ENCODE measurements around the gene ANAPC4. TPM values are rescaled to one million over a fixed set of nuclear protein-coding genes. Genes with fewer than 3 reads are reported as not detected.

ANAPC4 gene
- total RNA-seq, 1 experiment from 2014 or later: 75.7 TPM

- Histone ChIP-seq H3K79me2 (ENCODE audit: low read length) (peaks cover 13% of the 10 kb centered on the region), H3K4me2 (ENCODE audit: low read depth, low read length, poor library complexity, severe bottlenecking) (no peak overlapping the region), H3K27ac (ENCODE audit: low read length) (no peak overlapping the region), H3K4me1 (ENCODE audit: low read length) (no peaks in the 10 kb centered on the region), H2AFZ (ENCODE audit: low read length) (no peak overlapping the region), H3K9me3 (ENCODE audit: low read length) (no peaks in the 10 kb centered on the region), H3K9ac (ENCODE audit: low read length) (no peak overlapping the region), H4K20me1 (ENCODE audit: insufficient read depth, low read depth, low read length) (no peaks in the 10 kb centered on the region), H3K36me3 (ENCODE audit: insufficient read depth, low read length) (peaks cover 8% of the 10 kb centered on the region), H3K9me2 (replicated peaks; ENCODE audit: insufficient read depth, low read length) (no peaks in the 10 kb centered on the region), H3K27me3 (ENCODE audit: low read length) (no peaks in the 10 kb centered on the region), H3K4me3 (ENCODE audit: low read length) (no peak overlapping the region)
- DNase-seq: no peak
Measured at GRCh38 chr4:25347473-25347872, 29.6 kb upstream of the ANAPC4 start.

- Histone ChIP-seq H3K4me2 (ENCODE audit: low read depth, low read length, poor library complexity, severe bottlenecking) (no peak overlapping the region), H3K27me3 (ENCODE audit: low read length) (no peaks in the 10 kb centered on the region), H3K9me3 (ENCODE audit: low read length) (no peaks in the 10 kb centered on the region), H3K9me2 (replicated peaks; ENCODE audit: insufficient read depth, low read length) (no peaks in the 10 kb centered on the region), H3K36me3 (ENCODE audit: insufficient read depth, low read length) (peaks cover 8% of the 10 kb centered on the region), H3K4me1 (ENCODE audit: low read length) (no peaks in the 10 kb centered on the region), H3K27ac (ENCODE audit: low read length) (no peak overlapping the region), H4K20me1 (ENCODE audit: insufficient read depth, low read depth, low read length) (no peaks in the 10 kb centered on the region), H3K9ac (ENCODE audit: low read length) (no peak overlapping the region), H2AFZ (ENCODE audit: low read length) (no peak overlapping the region), H3K4me3 (ENCODE audit: low read length) (no peak overlapping the region), H3K79me2 (ENCODE audit: low read length) (peaks cover 10% of the 10 kb centered on the region)
- no peak for DNase-seq
Measured at GRCh38 chr4:25347971-25348370, 29.1 kb upstream of the ANAPC4 start.

- Histone ChIP-seq H3K4me3 (ENCODE audit: low read length) (no peak overlapping the region), H3K36me3 (ENCODE audit: insufficient read depth, low read length) (no peaks in the 10 kb centered on the region), H3K4me1 (ENCODE audit: low read length) (no peaks in the 10 kb centered on the region), H2AFZ (ENCODE audit: low read length) (no peak overlapping the region), H3K27ac (ENCODE audit: low read length) (no peak overlapping the region), H3K9me2 (replicated peaks; ENCODE audit: insufficient read depth, low read length) (no peaks in the 10 kb centered on the region), H3K9ac (ENCODE audit: low read length) (no peak overlapping the region), H3K79me2 (ENCODE audit: low read length) (no peaks in the 10 kb centered on the region), H3K4me2 (ENCODE audit: low read depth, low read length, poor library complexity, severe bottlenecking) (no peak overlapping the region), H4K20me1 (ENCODE audit: insufficient read depth, low read depth, low read length) (no peaks in the 10 kb centered on the region), H3K27me3 (ENCODE audit: low read length) (no peaks in the 10 kb centered on the region), H3K9me3 (ENCODE audit: low read length) (no peaks in the 10 kb centered on the region)
- no peak for DNase-seq
Measured at GRCh38 chr4:25350561-25350960, 26.5 kb upstream of the ANAPC4 start.

GRCh38 chr4:25351777-25352416 lies 25.2 kb upstream of the ANAPC4 start:
- Histone ChIP-seq H3K27me3 (ENCODE audit: low read length) (no peaks in the 10 kb centered on the region), H3K4me3 (ENCODE audit: low read length) (no peak overlapping the region), H3K9me3 (ENCODE audit: low read length) (no peaks in the 10 kb centered on the region), H3K4me2 (ENCODE audit: low read depth, low read length, poor library complexity, severe bottlenecking) (no peak overlapping the region), H3K4me1 (ENCODE audit: low read length) (no peaks in the 10 kb centered on the region), H3K9me2 (replicated peaks; ENCODE audit: insufficient read depth, low read length) (no peaks in the 10 kb centered on the region), H4K20me1 (ENCODE audit: insufficient read depth, low read depth, low read length) (no peaks in the 10 kb centered on the region), H2AFZ (ENCODE audit: low read length) (no peak overlapping the region), H3K9ac (ENCODE audit: low read length) (no peak overlapping the region), H3K27ac (ENCODE audit: low read length) (no peak overlapping the region), H3K79me2 (ENCODE audit: low read length) (no peaks in the 10 kb centered on the region), H3K36me3 (ENCODE audit: insufficient read depth, low read length) (no peaks in the 10 kb centered on the region)
- DNase-seq: no peak

GRCh38 chr4:25356068-25356467 lies 21.0 kb upstream of the ANAPC4 start:
- Histone ChIP-seq H4K20me1 (ENCODE audit: insufficient read depth, low read depth, low read length) (no peaks in the 10 kb centered on the region), H2AFZ (ENCODE audit: low read length) (no peak overlapping the region), H3K4me3 (ENCODE audit: low read length) (no peak overlapping the region), H3K4me2 (ENCODE audit: low read depth, low read length, poor library complexity, severe bottlenecking) (no peak overlapping the region), H3K36me3 (ENCODE audit: insufficient read depth, low read length) (no peaks in the 10 kb centered on the region), H3K4me1 (ENCODE audit: low read length) (no peaks in the 10 kb centered on the region), H3K9ac (ENCODE audit: low read length) (no peak overlapping the region), H3K27me3 (ENCODE audit: low read length) (no peaks in the 10 kb centered on the region), H3K9me3 (ENCODE audit: low read length) (no peaks in the 10 kb centered on the region), H3K9me2 (replicated peaks; ENCODE audit: insufficient read depth, low read length) (no peaks in the 10 kb centered on the region), H3K27ac (ENCODE audit: low read length) (no peak overlapping the region), H3K79me2 (ENCODE audit: low read length) (no peaks in the 10 kb centered on the region)
- no peak for DNase-seq

GRCh38 chr4:25358515-25359275 lies 18.4 kb upstream of the ANAPC4 start:
- no peak for DNase-seq
- Histone ChIP-seq H2AFZ (ENCODE audit: low read length) (no peak overlapping the region), H3K9me2 (replicated peaks; ENCODE audit: insufficient read depth, low read length) (no peaks in the 10 kb centered on the region), H3K4me1 (ENCODE audit: low read length) (no peaks in the 10 kb centered on the region), H3K79me2 (ENCODE audit: low read length) (no peaks in the 10 kb centered on the region), H3K4me2 (ENCODE audit: low read depth, low read length, poor library complexity, severe bottlenecking) (no peak overlapping the region), H4K20me1 (ENCODE audit: insufficient read depth, low read depth, low read length) (no peaks in the 10 kb centered on the region), H3K9ac (ENCODE audit: low read length) (no peak overlapping the region), H3K9me3 (ENCODE audit: low read length) (no peaks in the 10 kb centered on the region), H3K36me3 (ENCODE audit: insufficient read depth, low read length) (no peaks in the 10 kb centered on the region), H3K27me3 (ENCODE audit: low read length) (no peaks in the 10 kb centered on the region), H3K4me3 (ENCODE audit: low read length) (no peak overlapping the region), H3K27ac (ENCODE audit: low read length) (no peak overlapping the region)

- Histone ChIP-seq H3K4me3 (ENCODE audit: low read length) (no peak overlapping the region), H2AFZ (ENCODE audit: low read length) (no peak overlapping the region), H3K36me3 (ENCODE audit: insufficient read depth, low read length) (peaks cover 7% of the 10 kb centered on the region; the same call in 1 of the 2 replicates), H3K9ac (ENCODE audit: low read length) (no peak overlapping the region), H3K27me3 (ENCODE audit: low read length) (no peaks in the 10 kb centered on the region), H3K4me2 (ENCODE audit: low read depth, low read length, poor library complexity, severe bottlenecking) (no peak overlapping the region), H3K9me2 (replicated peaks; ENCODE audit: insufficient read depth, low read length) (no peaks in the 10 kb centered on the region), H3K4me1 (ENCODE audit: low read length) (no peaks in the 10 kb centered on the region), H3K79me2 (ENCODE audit: low read length) (no peaks in the 10 kb centered on the region), H3K9me3 (ENCODE audit: low read length) (no peaks in the 10 kb centered on the region), H4K20me1 (ENCODE audit: insufficient read depth, low read depth, low read length) (no peaks in the 10 kb centered on the region), H3K27ac (ENCODE audit: low read length) (no peak overlapping the region)
- DNase-seq: no peak
Measured at GRCh38 chr4:25361253-25361652, 15.8 kb upstream of the ANAPC4 start.

- Histone ChIP-seq H4K20me1 (ENCODE audit: insufficient read depth, low read depth, low read length) (no peaks in the 10 kb centered on the region), H3K9me2 (replicated peaks; ENCODE audit: insufficient read depth, low read length) (no peaks in the 10 kb centered on the region), H3K27me3 (ENCODE audit: low read length) (no peaks in the 10 kb centered on the region), H3K9ac (ENCODE audit: low read length) (no peak overlapping the region), H3K4me2 (ENCODE audit: low read depth, low read length, poor library complexity, severe bottlenecking) (no peak overlapping the region), H3K4me3 (ENCODE audit: low read length) (no peak overlapping the region), H3K9me3 (ENCODE audit: low read length) (no peaks in the 10 kb centered on the region), H3K27ac (ENCODE audit: low read length) (no peak overlapping the region), H3K4me1 (ENCODE audit: low read length) (peaks cover 5% of the 10 kb centered on the region; the same call in 1 of the 2 replicates), H2AFZ (ENCODE audit: low read length) (no peak overlapping the region), H3K79me2 (ENCODE audit: low read length) (no peaks in the 10 kb centered on the region), H3K36me3 (ENCODE audit: insufficient read depth, low read length) (peaks cover 7% of the 10 kb centered on the region; the same call in 1 of the 2 replicates)
- DNase-seq: peak; percentile 81
Measured at GRCh38 chr4:25367004-25367621, 9.9 kb upstream of the ANAPC4 start.

Measured in Karpas-422 (cell line).